ENCODE measurements around the gene RAP1A.

Gene RAP1A

DNA sequence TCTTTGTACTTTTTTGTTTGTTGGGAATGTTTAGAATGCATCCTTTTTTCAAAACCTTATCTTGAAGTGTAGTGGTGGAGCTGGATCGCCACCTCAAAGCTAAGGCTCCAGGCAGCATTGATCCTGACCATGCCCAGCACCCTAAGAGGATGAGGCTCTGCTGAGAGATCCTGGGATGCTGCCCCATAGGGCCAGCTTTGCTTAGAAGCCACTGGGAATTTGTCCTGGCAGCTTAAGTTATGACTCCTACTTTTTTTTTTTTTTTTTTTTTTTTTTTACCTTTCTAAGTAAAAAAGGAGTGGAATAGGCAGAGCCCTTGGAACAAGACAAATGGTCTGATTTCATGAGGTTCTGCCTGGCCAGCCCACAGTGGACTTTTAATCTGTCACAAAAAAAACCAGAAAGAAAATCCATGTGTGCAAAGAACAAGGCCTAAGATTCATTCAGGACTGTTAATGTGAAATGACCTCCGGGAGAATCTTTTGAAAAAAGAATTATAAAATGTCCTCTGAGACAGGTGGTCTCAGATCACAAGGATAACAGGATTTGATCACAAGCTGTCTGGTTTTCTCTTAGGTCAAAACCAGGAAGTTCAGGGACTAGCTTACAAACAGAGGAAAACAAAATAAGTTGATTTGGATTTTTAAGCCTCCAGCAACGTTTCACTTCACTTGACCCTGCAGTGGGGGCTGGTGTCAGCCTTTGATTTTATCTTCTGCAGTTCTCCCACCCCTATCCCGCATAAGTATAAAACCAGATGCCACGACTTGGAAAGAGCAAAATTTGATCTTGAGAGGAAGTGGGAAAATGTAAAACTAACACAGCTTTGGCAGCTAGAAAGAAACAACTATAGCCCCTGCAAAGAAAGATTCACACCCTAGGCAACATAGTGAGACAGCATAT, 25.9 kb upstream of the RAP1A start:
- no peak for DNase-seq (ENCODE audit: low read depth, low spot score)
- no peaks in the 10 kb centered on the region for H3K36me3 ChIP-seq (ENCODE audit: insufficient read depth, low read length)
- no peak overlapping the region for H3K9ac ChIP-seq (ENCODE audit: insufficient read length)
- TF ChIP-seq POLR2AphosphoS5 (IDR thresholded peaks at IDR 0.05; ENCODE audit: borderline replicate concordance, low read depth, low read length) (no peak), EZH2 (IDR thresholded peaks at IDR 0.05) (no peak), FOXP2 (optimal IDR thresholded peaks at IDR 0.05; ENCODE audit: control extremely low read depth, extremely low read length, insufficient read depth) (no peak)
- peak overlapping the region; percentile 41 for H3K4me3 ChIP-seq
- H3K27ac ChIP-seq = no peak overlapping the region
- no peaks in the 10 kb centered on the region for H3K9me3 ChIP-seq (ENCODE audit: low read depth, low read length)

DNA sequence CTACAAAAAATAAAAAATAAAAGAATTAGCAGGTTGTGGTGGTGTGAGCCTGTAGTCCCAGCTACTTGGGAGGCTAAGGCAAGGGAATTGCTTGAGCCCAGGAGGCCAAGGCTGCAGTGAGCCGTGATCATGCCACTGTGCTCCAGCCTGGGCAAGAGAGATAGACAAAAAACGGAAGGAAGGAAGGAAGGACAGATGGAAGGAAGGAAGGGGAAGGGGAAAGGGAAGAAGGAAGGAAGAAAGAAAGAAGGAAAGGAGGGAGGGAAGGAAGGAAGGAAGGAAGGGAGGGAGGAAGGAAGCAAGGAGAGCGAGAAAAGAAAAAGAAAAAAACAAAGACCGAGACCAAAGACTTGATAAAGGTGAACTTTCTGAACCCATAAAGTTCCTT, 25.3 kb upstream of the RAP1A start:
- no peaks in the 10 kb centered on the region for H3K36me3 ChIP-seq (ENCODE audit: insufficient read depth, low read length)
- TF ChIP-seq FOXP2 (optimal IDR thresholded peaks at IDR 0.05; ENCODE audit: control extremely low read depth, extremely low read length, insufficient read depth) (no peak), POLR2AphosphoS5 (IDR thresholded peaks at IDR 0.05; ENCODE audit: borderline replicate concordance, low read depth, low read length) (no peak), EZH2 (IDR thresholded peaks at IDR 0.05) (no peak)
- DNase-seq (ENCODE audit: low read depth, low spot score) = no peak
- no peak overlapping the region for H3K9ac ChIP-seq (ENCODE audit: insufficient read length)
- H3K9me3 ChIP-seq (ENCODE audit: low read depth, low read length) = no peaks in the 10 kb centered on the region
- no peak overlapping the region for H3K27ac ChIP-seq
- no peak overlapping the region for H3K4me3 ChIP-seq

DNA sequence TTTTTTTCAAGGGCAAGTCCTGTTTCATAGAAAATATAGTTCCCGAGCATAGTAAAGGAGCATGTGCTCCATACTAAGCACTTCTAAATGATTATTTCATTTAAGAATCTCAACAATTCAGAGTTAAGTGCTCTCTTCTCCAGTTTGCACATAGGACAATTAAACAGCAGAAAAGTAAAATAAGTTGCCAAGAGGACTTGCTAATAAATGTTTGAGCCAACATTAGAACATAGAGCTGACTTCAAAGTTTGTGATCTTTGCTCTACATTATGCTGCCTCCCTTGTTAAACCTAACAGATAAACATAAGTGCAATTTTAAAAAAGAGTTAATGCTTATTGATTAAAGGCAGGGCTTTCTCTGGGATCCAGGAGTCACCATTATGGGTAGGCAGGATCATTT, 23.8 kb upstream of the RAP1A start:
- TF ChIP-seq POLR2AphosphoS5 (IDR thresholded peaks at IDR 0.05; ENCODE audit: borderline replicate concordance, low read depth, low read length) = no peak
- TF ChIP-seq EZH2 (IDR thresholded peaks at IDR 0.05) = no peak
- TF ChIP-seq FOXP2 (optimal IDR thresholded peaks at IDR 0.05; ENCODE audit: control extremely low read depth, extremely low read length, insufficient read depth) = no peak
- Histone ChIP-seq H3K36me3 (ENCODE audit: insufficient read depth, low read length) (no peaks in the 10 kb centered on the region), H3K9ac (ENCODE audit: insufficient read length) (no peak overlapping the region), H3K27ac (no peak overlapping the region), H3K4me3 (no peak overlapping the region), H3K9me3 (ENCODE audit: low read depth, low read length) (no peaks in the 10 kb centered on the region)
- DNase-seq (ENCODE audit: low read depth, low spot score) = no peak

- no peak for DNase-seq (ENCODE audit: low read depth, low spot score)
Observed at GRCh38 chr1:111596499-111596898, 23.1 kb upstream of the RAP1A start.

DNA sequence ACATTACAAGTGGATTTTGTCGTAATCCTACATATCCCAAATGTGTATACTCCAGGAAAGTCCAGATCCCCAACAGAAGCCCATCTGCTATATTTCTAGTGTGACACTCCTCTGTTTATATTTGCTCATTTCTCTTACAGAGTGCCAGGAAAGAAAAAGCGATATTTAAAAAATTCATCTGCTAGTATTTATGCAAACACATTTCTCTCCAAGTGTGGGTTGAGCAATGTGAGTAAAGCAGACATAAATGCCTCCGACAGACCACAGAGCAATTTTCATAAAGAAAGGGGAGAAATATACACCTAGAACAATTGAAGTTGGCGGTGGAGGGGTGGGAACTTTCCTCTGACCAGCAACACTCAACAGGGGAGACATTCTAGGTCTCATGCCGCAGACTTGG, 22.2 kb upstream of the RAP1A start:
- Histone ChIP-seq H3K9ac (ENCODE audit: insufficient read length) (no peak overlapping the region), H3K4me3 (no peak overlapping the region), H3K27ac (no peak overlapping the region), H3K36me3 (ENCODE audit: insufficient read depth, low read length) (no peaks in the 10 kb centered on the region), H3K9me3 (ENCODE audit: low read depth, low read length) (no peaks in the 10 kb centered on the region)
- DNase-seq (ENCODE audit: low read depth, low spot score) = no peak
- TF ChIP-seq EZH2 (IDR thresholded peaks at IDR 0.05) = no peak
- no peak for TF ChIP-seq FOXP2 (optimal IDR thresholded peaks at IDR 0.05; ENCODE audit: control extremely low read depth, extremely low read length, insufficient read depth)
- TF ChIP-seq POLR2AphosphoS5 (IDR thresholded peaks at IDR 0.05; ENCODE audit: borderline replicate concordance, low read depth, low read length) = no peak

More at GRCh38 chr1:111596499-111596898, 23.1 kb upstream of the RAP1A start:
- Histone ChIP-seq H3K9ac (ENCODE audit: insufficient read length) (no peak overlapping the region), H3K36me3 (ENCODE audit: insufficient read depth, low read length) (no peaks in the 10 kb centered on the region), H3K27ac (no peak overlapping the region), H3K4me3 (no peak overlapping the region), H3K9me3 (ENCODE audit: low read depth, low read length) (no peaks in the 10 kb centered on the region)
- TF ChIP-seq POLR2AphosphoS5 (IDR thresholded peaks at IDR 0.05; ENCODE audit: borderline replicate concordance, low read depth, low read length) (no peak), EZH2 (IDR thresholded peaks at IDR 0.05) (no peak), FOXP2 (optimal IDR thresholded peaks at IDR 0.05; ENCODE audit: control extremely low read depth, extremely low read length, insufficient read depth) (no peak)

GRCh38 chr1:111598544-111598943, 21.0 kb upstream of the RAP1A start:
- DNase-seq (ENCODE audit: low read depth, low spot score) = no peak

GRCh38 chr1:111599781-111600693, 19.6 kb upstream of the RAP1A start:
- Histone ChIP-seq H3K36me3 (ENCODE audit: insufficient read depth, low read length) (no peaks in the 10 kb centered on the region), H3K4me3 (no peak overlapping the region), H3K9ac (ENCODE audit: insufficient read length) (no peak overlapping the region), H3K9me3 (ENCODE audit: low read depth, low read length) (no peaks in the 10 kb centered on the region), H3K27ac (no peak overlapping the region)
- no peak for TF ChIP-seq EZH2 (IDR thresholded peaks at IDR 0.05)
- no peak for TF ChIP-seq POLR2AphosphoS5 (IDR thresholded peaks at IDR 0.05; ENCODE audit: borderline replicate concordance, low read depth, low read length)
- no peak for TF ChIP-seq FOXP2 (optimal IDR thresholded peaks at IDR 0.05; ENCODE audit: control extremely low read depth, extremely low read length, insufficient read depth)
- DNase-seq (ENCODE audit: low read depth, low spot score) = no peak

More at GRCh38 chr1:111598544-111598943, 21.0 kb upstream of the RAP1A start:
- Histone ChIP-seq H3K36me3 (ENCODE audit: insufficient read depth, low read length) (no peaks in the 10 kb centered on the region), H3K27ac (no peak overlapping the region), H3K4me3 (no peak overlapping the region), H3K9ac (ENCODE audit: insufficient read length) (no peak overlapping the region), H3K9me3 (ENCODE audit: low read depth, low read length) (no peaks in the 10 kb centered on the region)
- TF ChIP-seq EZH2 (IDR thresholded peaks at IDR 0.05) (no peak), POLR2AphosphoS5 (IDR thresholded peaks at IDR 0.05; ENCODE audit: borderline replicate concordance, low read depth, low read length) (no peak), FOXP2 (optimal IDR thresholded peaks at IDR 0.05; ENCODE audit: control extremely low read depth, extremely low read length, insufficient read depth) (no peak)

GRCh38 chr1:111600886-111601386, 18.7 kb upstream of the RAP1A start:
- H3K4me3 ChIP-seq = no peak overlapping the region

More at GRCh38 chr1:111600886-111601386, 18.7 kb upstream of the RAP1A start:
- Histone ChIP-seq H3K36me3 (ENCODE audit: insufficient read depth, low read length) (no peaks in the 10 kb centered on the region), H3K9me3 (ENCODE audit: low read depth, low read length) (no peaks in the 10 kb centered on the region), H3K27ac (no peak overlapping the region), H3K9ac (ENCODE audit: insufficient read length) (no peak overlapping the region)
- TF ChIP-seq FOXP2 (optimal IDR thresholded peaks at IDR 0.05; ENCODE audit: control extremely low read depth, extremely low read length, insufficient read depth) (no peak), EZH2 (IDR thresholded peaks at IDR 0.05) (no peak), POLR2AphosphoS5 (IDR thresholded peaks at IDR 0.05; ENCODE audit: borderline replicate concordance, low read depth, low read length) (no peak)
- no peak for DNase-seq (ENCODE audit: low read depth, low spot score)
